NAMALWA (cell line): ENCODE measurements around the gene CASZ1.

Experiments used
- DNase-seq: peaks from one replicate; pipeline ENCODE4 v3.0.0-alpha.2; 2015; ENCODE audit warnings: low spot score

CASZ1 gene

GRCh38 chr1:10622910-10623685 lies 173.3 kb downstream of the CASZ1 start:
- DNase-seq, result no peak

- no peak for DNase-seq
These were observed 174.5 kb downstream of the CASZ1 start for GRCh38 chr1:10621906-10622305.

- DNase-seq, result no peak
These were observed 175.7 kb downstream of the CASZ1 start for GRCh38 chr1:10620776-10621175.

GRCh38 chr1:10617931-10618885 lies 178.2 kb downstream of the CASZ1 start:
- DNase-seq, result no peak

- DNase-seq, result no peak
These were observed 179.1 kb downstream of the CASZ1 start for GRCh38 chr1:10617318-10617717.

- DNase-seq, result no peak
These were observed 179.8 kb downstream of the CASZ1 start for GRCh38 chr1:10616696-10617095.

GRCh38 chr1:10615932-10616671 lies 180.3 kb downstream of the CASZ1 start:
- no peak for DNase-seq

GRCh38 chr1:10615332-10615731 lies 181.1 kb downstream of the CASZ1 start:
- no peak for DNase-seq

GRCh38 chr1:10614377-10615225 lies 181.8 kb downstream of the CASZ1 start:
- no peak for DNase-seq

GRCh38 chr1:10613861-10614260 lies 182.6 kb downstream of the CASZ1 start:
- no peak for DNase-seq

- no peak for DNase-seq
These were observed 183.1 kb downstream of the CASZ1 start for GRCh38 chr1:10613340-10613739.

GRCh38 chr1:10612436-10613160 lies 183.8 kb downstream of the CASZ1 start:
- no peak for DNase-seq

GRCh38 chr1:10610901-10611600 lies 185.4 kb downstream of the CASZ1 start:
- DNase-seq, result no peak

GRCh38 chr1:10608690-10609089 lies 187.8 kb downstream of the CASZ1 start:
- DNase-seq, result no peak

GRCh38 chr1:10607228-10607627 lies 189.2 kb downstream of the CASZ1 start:
- no peak for DNase-seq

- DNase-seq, result no peak
These were observed 190.4 kb downstream of the CASZ1 start for GRCh38 chr1:10606064-10606463.

GRCh38 chr1:10604966-10605365 lies 191.5 kb downstream of the CASZ1 start:
- no peak for DNase-seq

- DNase-seq, result no peak
These were observed 193.5 kb downstream of the CASZ1 start for GRCh38 chr1:10602936-10603335.

- DNase-seq, result no peak
These were observed 194.9 kb downstream of the CASZ1 start for GRCh38 chr1:10601342-10602070.
